ELF-1 (cell line): ENCODE measurements around the gene SAV1.
"Not testable (repeated sequence)": the region's sequence is repeated elsewhere in the genome, so short reads cannot be mapped to it uniquely, and the experiment has no call there.

Experiments used
- DNase-seq: peaks from one replicate; pipeline ENCODE4 v3.0.0-alpha.2; 2016; ENCODE audit warnings: low read depth, low spot score

Gene SAV1

DNA sequence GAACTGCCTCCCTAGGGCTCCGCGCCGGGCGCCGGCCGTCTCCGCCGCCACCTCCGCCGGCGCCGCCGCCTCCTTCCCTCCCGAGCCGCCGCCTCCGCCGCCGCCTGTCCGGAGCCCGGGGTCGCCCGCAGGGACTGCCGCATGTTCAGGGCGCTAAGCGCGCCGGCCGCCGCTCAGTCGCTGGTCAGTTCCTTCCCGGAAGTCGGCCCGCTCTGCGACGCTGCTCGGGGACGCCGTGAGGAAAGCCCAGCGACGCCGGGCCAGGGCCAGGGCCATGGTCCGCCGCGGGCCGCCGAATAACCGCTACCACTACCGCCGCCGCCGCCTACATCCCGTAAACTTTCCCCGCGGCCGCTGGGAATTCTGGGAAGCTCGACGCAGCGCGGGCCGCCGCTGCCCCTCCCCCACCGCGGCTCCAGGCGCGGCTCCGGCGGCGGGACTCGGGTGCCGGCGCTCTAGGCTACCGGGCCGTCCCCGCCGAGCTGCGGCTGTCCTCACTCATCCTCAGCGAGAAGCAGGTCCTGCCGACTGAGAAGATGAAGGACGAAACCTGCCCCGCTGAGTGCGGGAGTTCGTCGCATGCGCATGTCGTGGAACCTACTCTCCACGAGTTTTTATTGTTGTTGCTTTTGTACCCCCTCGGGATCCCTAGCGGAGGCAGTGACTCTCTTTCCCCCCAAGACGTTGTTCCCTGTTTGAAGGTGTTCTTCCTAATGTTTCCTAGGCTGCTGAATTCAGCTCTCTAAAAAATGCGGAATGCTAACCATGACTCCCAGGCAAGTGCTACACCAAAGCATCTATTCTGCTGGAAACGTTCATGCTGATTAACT is at the start of gene SAV1:
Gene SAV1 (minus strand): TSS at position 311 of the 830 bp plus-strand sequence. CDS start 339 bp downstream, outside the sequence.
- DNase-seq = peak; percentile 91

DNA sequence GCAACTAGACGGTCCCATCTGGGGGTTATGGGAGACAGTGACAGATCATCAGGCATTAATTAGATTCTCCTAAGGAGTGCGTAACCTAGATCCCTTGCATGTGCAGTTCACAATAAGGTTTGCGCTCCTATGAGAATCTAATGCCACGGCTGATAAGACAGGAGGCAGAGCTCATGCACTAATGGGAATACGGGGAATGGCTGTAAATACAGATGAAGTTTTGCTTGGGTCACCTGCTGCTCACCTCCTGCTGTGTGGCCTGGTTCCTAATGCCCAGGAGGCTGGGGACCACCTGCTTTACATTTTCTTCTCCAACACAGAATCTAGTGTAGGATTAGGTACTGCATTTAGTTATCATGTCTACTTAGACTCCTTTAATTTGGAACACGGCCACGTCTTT is 49.7 kb upstream of the SAV1 start:
- no peak for DNase-seq

DNA sequence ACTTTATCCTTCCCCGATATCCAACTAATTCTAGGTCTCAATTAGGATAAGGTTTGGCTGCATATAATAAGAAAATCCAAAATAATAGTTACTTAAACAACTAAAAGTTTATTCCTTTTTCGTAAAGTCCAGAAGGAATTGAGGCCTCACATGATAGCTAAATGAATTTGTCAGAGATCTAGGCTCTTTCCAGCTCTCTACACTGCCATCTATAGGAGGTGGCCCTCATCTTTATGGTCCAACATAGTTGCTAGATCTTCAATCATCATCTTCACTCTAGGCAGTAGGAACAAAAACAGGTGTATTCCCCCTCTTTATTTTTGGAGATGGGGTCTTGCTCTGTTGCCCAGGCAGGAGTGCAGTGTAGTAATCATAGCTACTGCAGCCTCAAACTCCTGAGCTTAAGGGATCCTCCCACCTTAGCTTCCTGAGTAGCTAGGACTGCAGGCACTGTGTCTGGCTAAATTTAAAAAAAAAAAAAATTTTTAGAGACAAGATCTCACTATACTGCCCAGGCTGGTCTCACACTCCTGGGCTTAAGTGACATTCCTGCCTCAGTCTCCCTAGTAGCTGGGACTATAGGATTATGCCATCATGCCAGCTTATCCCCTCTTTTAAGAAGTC is 46.5 kb upstream of the SAV1 start:
- no peak for DNase-seq

DNA sequence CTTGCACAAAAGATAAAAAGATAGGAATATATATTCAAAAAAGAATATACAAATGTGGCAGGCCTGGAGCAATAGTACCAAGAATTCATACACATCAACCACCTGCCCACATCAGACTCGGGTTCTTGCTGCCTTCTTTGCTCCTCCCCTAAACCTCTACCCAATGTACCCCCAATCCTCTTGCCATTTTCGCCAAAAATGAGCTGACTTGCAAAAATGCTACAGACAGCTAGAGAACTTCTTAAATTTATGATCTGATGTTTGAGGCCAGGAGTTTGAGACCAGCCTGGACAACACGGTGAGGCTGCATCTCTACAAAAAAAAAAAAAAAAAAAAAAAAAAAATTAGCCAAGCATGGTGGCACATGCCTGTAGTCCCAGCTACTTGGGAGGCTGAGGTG is 42.9 kb upstream of the SAV1 start:
- DNase-seq = no peak

DNA sequence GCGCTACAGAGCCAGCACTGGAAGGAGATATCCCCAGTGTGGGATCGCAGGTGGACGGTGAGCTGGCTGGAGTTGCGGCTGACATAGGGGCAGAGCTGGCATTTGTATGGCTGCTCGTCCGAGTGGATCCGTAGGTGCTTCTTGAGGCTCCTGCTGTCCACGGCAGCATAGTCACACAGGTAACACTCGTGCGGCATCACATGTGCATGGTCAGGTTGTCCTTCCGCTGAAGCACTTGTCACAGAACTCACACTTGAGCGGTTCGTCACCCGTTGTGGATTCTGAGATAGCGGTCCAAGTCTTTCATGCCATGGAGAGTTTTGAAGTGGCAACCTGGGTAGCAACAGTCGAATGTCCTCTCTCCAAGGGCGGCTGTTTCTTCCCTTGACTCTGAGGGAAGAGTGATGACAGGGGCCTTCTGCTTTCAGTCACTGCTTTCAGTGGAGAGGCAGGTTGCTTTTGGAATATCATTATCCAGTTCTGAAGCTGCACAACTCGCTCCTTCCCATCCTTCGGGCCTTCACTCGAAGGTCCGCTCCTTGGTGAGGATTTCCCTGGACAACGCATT is 37.0 kb upstream of the SAV1 start:
- no peak for DNase-seq

DNA sequence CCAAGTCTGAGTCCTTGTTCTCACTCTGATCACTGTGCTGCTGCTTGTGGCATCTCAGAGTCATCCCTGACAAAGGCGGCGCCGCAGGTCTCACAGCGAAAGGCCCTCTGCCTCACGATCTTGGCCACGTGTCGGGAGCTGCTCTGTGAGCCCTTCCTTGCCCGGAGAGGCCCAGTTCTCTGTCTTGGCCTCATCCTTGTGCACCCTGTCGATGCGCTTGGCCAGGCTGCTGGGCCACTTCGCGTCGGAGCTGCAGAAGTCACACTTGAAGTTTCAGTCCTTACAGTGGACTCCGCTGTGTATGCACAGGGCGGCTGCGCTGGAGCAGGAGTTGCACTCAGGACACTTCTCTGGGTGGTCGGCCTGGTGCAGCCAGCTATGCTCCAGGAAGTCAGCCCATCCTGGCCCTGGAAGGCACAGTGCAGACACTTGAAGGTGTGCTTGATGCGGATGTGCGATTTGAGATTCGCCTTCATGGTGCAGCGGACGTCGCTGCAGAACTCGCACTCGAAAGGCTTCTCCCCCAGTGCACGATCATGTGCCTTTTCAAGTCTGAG is 36.4 kb upstream of the SAV1 start:
- no peak for DNase-seq

DNA sequence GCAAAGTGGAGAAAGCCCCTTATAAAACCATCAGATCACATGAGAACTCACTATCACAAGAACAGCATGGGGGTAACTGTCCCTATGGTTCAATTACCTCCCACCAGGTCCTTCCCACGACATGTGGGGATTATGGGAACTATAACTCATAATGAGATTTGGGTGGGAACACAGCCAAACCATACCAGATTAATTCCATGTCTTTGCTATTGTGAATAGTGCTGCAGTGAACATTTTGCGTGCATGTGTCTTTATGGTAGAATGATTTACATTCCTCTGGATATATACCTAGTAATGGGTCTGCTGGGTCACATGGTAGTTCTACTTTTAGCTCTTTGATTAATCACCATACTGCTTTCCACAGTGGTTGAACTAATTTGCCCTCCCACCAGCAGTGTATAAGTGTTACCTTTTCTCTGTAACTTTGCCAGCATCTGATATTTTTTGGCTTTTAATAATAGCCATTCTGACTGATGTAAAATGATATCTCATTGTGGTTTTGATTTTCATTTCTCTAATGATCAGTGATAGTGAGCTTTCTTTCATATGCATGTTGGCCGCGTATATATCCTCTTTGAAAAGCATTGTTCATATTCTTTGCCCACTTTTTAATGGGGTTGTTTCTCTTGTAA is 29.7 kb upstream of the SAV1 start:
- DNase-seq = no peak

DNA sequence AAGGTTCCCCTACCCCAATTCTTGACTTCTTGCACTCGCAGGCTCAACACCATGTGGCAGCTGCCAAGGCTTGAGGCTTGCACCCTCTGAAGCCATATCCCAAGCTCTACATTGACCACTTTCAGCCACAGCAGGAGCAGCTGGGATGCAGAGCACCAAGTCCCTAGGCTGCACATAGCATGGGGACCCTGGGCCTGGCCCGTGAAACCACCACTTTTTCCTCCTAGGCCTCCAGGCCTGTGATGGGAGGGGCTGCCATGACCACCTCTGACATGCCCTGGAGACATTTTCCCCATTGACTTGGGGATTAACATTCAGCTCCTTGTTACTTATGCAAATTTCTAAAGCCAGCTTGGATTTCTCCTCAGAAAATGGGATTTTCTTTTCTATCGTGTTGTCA is 26.2 kb upstream of the SAV1 start:
- DNase-seq = not testable (repeated sequence)

DNA sequence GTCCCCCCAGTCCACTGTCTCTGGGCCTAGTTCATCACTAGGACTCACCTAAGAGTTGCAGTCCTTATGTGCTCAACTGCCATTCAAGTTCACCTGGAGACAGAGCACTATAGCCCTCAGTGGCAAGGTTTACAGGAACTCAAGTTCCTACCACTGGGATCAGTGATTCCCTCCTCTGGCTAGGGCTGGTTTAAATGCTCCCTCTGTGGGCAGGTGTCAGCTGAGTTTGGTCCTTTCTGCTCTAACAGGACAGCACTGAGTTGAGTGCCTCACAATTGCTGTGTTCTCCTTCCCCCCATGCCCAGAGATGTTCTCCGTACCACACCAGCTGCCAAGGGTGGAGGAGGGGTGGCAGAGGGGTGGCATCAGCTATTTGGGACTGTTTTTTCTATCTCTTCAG is 20.8 kb upstream of the SAV1 start:
- peak; percentile 12 for DNase-seq

DNA sequence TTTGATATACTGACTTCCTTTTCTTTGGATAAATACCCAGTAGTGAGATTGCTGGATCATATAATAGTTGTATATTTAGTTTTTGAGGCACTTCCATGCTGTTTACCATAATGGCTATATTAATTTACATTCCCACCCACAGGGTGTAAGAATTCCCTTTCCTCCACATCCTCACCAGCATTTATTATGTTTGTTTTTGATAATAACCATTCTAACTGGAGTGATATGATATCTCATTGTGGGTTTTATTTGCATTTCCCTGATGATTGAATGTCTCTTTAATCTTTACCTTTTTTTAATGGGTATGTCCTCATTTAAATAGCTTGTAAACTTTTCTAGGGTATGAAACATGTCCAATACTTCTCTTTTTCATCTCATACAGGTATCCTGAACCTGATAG is 11.6 kb upstream of the SAV1 start:
- DNase-seq = no peak

DNA sequence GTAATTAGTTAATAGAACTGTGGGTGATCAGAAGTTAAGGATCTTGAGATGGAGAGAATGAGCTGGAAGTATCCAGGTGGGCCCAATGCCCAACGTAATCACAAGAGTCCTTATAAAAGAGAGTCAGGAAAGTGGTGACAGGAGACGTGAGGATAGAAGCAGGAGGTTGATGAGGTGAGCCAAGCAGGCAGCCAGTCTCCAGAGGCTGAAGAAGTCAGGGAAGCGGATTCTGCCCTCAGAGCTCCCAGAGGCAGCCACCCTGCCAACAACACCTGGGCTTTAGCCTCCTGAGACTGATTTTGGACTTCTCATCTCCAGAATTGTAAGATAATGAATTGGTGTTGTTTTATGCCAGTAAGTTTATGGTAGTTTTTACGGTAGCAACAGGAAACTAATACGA is 10.1 kb upstream of the SAV1 start:
- no peak for DNase-seq

DNA sequence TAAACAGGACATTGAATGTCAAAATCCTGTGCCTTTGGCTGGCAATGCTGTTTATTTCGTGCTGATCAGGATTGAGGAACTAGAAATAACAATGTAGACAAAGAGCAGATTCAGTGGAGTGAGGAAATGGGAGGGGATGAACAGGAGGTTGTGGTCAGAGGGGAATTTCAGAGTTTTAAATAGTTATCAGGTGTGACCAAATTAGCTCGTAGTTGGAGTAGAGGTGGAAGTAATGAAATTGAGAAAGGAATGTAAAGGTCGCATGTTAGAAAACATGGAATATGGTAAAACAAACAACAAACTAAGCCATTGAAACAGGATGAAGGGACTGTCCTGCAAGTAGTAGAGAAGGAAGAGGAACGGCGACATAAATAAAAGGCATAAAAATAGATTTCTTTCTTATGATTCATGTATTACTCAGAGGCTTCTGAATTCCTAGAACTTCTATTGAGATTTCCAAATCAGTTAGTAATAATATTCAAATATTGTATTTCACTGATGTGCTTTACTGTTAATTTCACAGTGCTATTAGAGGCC is 9.5 kb upstream of the SAV1 start:
- no peak for DNase-seq

DNA sequence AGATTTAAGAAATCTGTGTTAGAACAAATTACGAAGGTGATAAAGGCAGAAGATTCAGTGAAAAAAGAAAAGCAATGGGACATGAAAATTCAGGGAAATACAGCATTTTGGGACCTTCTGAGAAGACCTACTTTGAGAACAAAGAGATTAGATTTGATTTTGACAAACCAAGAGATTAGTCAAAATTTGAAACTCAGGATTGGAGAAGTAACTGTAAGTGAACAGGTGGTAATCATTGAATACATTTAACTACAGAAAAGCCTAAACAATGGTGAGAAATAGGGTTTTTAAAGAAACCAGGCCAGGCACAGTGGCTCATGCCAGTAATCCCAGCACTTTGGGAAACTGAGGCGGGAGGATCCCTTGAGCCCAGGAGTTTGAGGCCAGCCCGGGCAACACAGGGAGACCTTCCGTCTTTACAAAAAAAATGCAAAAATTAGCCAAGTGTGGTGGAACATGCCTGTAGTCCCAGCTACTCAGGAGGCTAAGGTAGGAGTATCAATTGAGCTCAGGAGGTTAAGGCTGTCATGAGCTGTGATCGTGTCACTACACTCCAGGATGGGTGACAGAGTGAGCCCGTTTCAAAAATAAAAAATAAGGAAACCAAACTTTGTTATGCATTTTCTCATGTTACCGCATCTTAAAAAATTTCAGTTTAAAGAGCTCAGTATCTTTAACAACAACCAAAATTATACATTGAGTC is 8.9 kb upstream of the SAV1 start:
- DNase-seq = no peak

DNA sequence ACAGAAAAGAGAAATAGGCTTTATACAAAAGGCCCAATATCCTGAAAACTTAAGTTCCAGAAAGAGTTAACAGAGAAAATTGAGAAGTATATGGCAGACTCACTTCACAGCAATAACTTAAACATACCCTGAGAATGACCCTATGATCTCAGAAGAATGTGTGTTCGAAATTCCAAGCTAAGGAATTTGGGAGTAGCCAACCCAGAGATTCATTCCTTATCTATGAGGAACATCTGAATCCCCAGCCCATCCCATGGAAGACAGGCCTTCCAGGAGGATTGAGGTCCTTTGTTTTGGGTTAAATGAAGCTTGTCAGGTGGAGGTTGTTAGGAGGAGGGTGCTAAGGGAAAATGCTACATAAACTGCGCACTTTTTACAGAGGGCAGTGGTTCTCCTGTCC is 7.5 kb upstream of the SAV1 start:
- peak; percentile 67 for DNase-seq

DNA sequence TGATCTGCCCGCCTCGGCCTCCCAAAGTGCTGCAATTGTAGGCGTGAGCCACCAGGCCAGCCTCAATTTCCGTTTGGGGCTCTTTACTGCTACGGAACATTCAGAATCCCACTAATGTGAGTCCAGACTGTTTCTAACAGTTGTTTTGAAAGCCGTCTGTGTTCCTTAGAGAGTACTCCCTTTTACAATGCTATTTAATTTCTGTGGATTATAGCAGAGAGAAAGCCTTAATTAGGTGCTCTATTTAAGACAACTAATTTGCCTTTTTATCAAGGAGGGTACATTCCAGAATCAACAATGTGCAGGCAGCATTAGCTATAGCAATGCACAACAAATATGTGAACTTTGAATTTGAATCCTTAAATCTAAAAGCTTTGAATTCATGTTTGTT is 2.8 kb upstream of the SAV1 start:
- DNase-seq = no peak

DNA sequence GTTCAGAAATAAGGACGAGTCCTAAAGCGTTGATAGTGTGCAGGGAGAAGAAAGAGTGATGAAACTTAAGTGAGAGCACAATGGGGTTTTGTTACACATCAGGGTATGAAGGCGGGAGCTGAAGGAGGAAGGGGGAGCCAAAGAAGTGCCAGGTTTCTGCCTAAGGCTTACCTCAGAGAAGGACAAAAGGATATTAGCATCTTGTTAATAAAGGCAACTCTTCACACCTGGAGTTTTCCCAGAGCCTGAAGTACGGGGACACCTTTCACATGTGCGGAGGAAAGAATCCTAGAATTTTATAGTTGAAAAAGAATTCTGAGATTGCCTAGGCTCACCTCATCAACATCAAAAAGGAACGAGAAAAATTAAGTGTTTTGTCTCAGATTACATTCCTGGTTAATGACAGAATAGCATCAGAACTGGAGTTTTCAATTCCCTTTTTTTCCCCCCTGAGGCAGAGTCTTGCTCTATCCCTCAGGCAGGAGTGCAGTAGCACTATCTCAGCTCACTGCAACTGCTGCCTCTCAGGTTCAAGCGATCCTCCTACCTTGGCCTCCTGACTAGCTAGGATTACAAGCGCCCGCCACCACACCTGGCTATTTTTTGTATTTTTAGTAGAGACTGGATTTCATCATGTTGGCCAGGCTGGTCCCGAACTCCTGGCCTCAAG is 2.2 kb upstream of the SAV1 start:
- DNase-seq = peak; percentile 44

DNA sequence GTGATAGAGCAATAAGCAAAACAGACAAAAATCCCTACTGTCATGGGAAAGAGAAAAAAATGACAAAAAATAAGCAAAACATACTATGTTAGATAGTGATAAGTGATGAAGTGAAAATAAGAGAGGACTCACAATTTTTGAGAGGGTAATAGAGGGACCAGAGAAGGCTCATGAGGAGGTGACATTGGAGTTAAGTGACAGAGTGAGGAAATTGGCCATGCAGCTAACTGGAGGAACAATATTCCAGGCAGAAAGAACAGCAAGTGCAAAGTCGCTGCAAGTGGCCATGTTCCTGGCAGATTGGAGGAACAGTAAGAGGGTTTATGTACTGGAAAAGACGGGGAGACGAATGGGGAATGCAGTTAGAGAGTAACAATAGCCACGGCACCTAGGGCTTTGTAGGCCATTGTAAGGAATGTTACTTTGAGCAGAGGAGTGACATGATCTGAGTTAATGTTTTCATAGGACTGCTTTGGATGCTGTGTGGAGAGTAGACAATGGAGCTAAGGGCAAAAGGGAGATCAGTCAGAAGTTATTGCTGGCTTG is 1.4 kb upstream of the SAV1 start:
- peak; percentile 11 for DNase-seq

DNA sequence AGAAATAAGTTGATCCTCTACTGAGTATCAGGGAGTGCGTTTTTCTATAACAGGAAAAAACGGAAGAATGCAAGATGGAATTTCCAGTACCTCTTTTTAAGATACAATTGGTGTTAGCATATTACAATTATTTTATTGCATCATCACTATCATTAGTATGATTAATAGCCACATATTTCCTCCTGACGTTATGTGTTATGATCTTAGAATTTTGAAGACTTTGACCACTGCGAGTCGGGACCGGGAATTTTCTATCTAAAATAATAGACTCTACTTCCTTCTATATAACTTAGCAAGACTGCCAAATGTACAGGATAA is 679 bp upstream of the SAV1 start:
- DNase-seq = no peak

DNA sequence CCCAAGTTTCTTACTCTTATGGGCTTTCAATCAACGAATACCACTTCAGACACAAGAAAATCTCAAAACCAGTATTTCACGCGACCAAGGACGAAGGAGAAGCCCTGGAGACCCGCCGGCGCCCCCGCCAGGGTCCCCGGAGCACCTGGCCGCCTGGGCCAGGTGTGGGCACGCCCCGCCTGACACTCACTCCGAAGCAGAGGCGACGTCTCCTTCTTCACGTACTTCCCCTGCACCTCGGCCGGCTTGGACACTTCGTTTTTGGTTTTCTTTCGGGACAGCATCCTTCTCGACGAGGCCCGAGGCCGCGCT is 466 bp downstream of the SAV1 start:
- peak; percentile 65 for DNase-seq

DNA sequence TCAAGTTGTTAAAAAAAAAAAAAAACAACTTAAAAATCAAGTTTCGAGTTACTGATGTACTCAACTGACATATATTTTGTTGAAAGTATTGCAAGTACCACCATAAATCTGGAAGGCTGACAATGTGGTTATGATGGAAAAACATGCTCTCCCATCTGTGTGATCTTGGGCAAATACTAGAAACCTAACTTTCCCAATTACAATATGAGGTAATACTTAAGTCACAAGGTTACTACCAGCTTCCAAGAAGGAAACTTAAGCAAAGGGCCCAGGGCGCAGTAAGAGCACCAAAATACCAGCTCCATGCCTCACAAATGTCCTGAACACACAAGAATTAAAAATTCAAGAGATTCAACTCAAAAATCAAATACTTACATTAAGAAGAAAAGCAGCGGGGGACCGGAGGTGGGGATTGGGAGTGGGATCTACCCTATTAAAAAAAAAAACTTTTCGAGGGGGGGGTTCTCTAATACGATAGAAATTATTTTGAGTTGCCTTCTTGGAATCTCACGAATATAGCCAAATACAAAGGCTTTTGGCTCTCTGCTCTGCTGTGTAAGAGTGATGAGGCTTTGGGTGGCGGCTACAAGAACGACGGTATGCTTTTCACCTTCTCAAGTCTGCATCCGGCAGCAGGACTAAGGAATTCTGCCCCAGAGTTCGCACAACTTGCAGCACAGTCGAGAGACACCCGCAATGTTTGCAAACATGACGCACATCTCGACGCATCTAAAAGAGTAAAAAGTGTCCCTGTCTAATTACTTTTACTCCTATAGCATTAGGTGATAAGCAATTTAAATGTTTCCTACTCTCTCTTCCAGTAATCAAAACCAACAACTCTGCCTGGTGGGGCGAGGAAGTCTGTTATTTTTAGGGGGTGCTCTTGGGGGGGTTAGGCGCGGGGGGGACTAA is 1.1 kb downstream of the SAV1 start:
- DNase-seq = peak; percentile 59
